HCT116 (cell line): Measurements from ENCODE around the gene PHF13. TPM values are rescaled to one million over a fixed set of nuclear protein-coding genes. Genes with fewer than 3 reads are reported as not detected.

Experiments
- ATAC-seq: fragments of 200-7000 bp; cut with Tn5 transposase; 2 replicates; pipeline ENCODE4 v1.9.1; 2020; ENCODE audit warnings: mild to moderate bottlenecking, moderate library complexity
- BruUV-seq: library from RNA; stranded (reverse); fragments of 400-500 nt; replicated peaks from 2 replicates; lab custom pipeline; 2021; lab: Mats Ljungman, UMichigan
- CTCF ChIA-PET: fragments of 300-600 bp; sonication (Branson Sonifier 250); formaldehyde crosslinking; loops from one replicate; lab custom pipeline; 2021; ENCODE audit warnings: antibody characterized with exemption; lab: Charles Lee
- POLR2A ChIA-PET: fragments of 300-600, 350-600 bp; sonication (Branson Sonifier 250); formaldehyde crosslinking; loops from one replicate; lab custom pipeline; 2021; ENCODE audit warnings: antibody characterized with exemption; lab: Charles Lee
- RAD21 ChIA-PET, 2 experiments: fragments of 300-600 bp; sonication (Branson Sonifier 250); formaldehyde crosslinking; loops; one replicate each; lab custom pipeline; 2023; ENCODE audit warnings: low total read pairs in 2 of 2; ENCODE audit not compliant: uncharacterized antibody in 2 of 2, unreplicated experiment in 2 of 2, low non-redundant PET in 1 of 2; lab: Charles Lee
- DNase-seq: peaks from one replicate; pipeline ENCODE4 v3.0.0-alpha.2; 2010; ENCODE audit warnings: low read depth, low spot score
- H2AFZ ChIP-seq: fragments of 200-600 bp; shearing (Covaris generic), sonication (generic); 2 replicates; pipeline ENCODE4 v1.6.1; 2017; ENCODE audit warnings: low read depth, mixed run types, mixed read lengths, antibody characterized with exemption, low read length; ENCODE audit not compliant: poor library complexity, severe bottlenecking
- H3K27ac ChIP-seq: 2 replicates; pipeline ENCODE4 v1.5.1; 2012; ENCODE audit warnings: low read depth, low read length
- H3K27me3 ChIP-seq: fragments of 200-600 bp; sonication (generic); 2 replicates; pipeline ENCODE4 v1.6.1; 2016; ENCODE audit warnings: mixed run types, low read length, mixed read lengths; ENCODE audit not compliant: insufficient read depth
- H3K36me3 ChIP-seq, 2 experiments: fragments of 200-500 bp in 1 of 2; fragments of 200-600 bp in 1 of 2; sonication (Bioruptor generic) in 1 of 2; sonication (generic) in 1 of 2; 2 replicates each; pipeline versions ENCODE4 v1.5.1 to v1.6.1; 2014 to 2016; ENCODE audit warnings: low read length in 2 of 2, inconsistent platforms in 1 of 2, mixed read lengths in 1 of 2, mixed run types in 1 of 2; ENCODE audit not compliant: insufficient read depth in 2 of 2, control insufficient read depth in 1 of 2
- H3K4me1 ChIP-seq, 2 experiments: fragments of 200-600 bp in 1 of 2; sonication (generic) in 1 of 2; 2 replicates each; pipeline versions ENCODE4 v1.5.1 to v1.6.1; 2012 to 2017; ENCODE audit warnings: low read length in 2 of 2, inconsistent platforms in 1 of 2, mild to moderate bottlenecking in 1 of 2, mixed read lengths in 1 of 2, mixed run types in 1 of 2, moderate library complexity in 1 of 2; ENCODE audit not compliant: insufficient read depth in 2 of 2, control insufficient read depth in 1 of 2
- H3K4me2 ChIP-seq: fragments of 200-600 bp; sonication (generic); 2 replicates; pipeline ENCODE4 v1.6.1; 2017; ENCODE audit warnings: mixed run types, low read length, mixed read lengths
- H3K4me3 ChIP-seq, 2 experiments: fragments of 200-600 bp in 1 of 2; sonication (generic) in 1 of 2; replicated peaks in 1 of 2; 2 replicates each; pipeline ENCODE4 v1.5.1; 2011 to 2016; ENCODE audit warnings: low read length in 2 of 2, control low read depth in 1 of 2, low read depth in 1 of 2, mild to moderate bottlenecking in 1 of 2, mixed read lengths in 1 of 2, mixed run types in 1 of 2
- H3K79me2 ChIP-seq: fragments of 200-600 bp; sonication (generic); 2 replicates; pipeline ENCODE4 v1.6.1; 2017; ENCODE audit warnings: mild to moderate bottlenecking, mixed run types, low read length, moderate library complexity, mixed read lengths; ENCODE audit not compliant: insufficient read depth
- H3K9ac ChIP-seq: fragments of 200-600 bp; sonication (generic); 2 replicates; pipeline ENCODE4 v1.6.1; 2016; ENCODE audit warnings: low read length, mixed read lengths
- H3K9me2 ChIP-seq: fragments of 200-600 bp; sonication (generic), shearing (Covaris generic); 2 replicates; pipeline ENCODE4 v1.6.1; 2017; ENCODE audit warnings: mixed run types, mild to moderate bottlenecking, moderate library complexity; ENCODE audit not compliant: insufficient read depth
- H3K9me3 ChIP-seq, 2 experiments: fragments of 200-500 bp in 1 of 2; fragments of 200-600 bp in 1 of 2; sonication (Bioruptor generic) in 1 of 2; sonication (generic) in 1 of 2; 2 replicates each; pipeline ENCODE4 v1.6.1; 2014 to 2017; ENCODE audit warnings: low read length in 2 of 2, mixed read lengths in 2 of 2, inconsistent platforms in 1 of 2, low read depth in 1 of 2, mild to moderate bottlenecking in 1 of 2, mixed run types in 1 of 2, moderate library complexity in 1 of 2; ENCODE audit not compliant: control insufficient read depth in 1 of 2, insufficient read depth in 1 of 2
- H4K20me1 ChIP-seq: fragments of 200-600 bp; sonication (generic), shearing (Covaris generic); 2 replicates; pipeline ENCODE4 v1.6.1; 2017; ENCODE audit warnings: mixed run types, mild to moderate bottlenecking, moderate library complexity; ENCODE audit not compliant: insufficient read depth
- ATF3 ChIP-seq: IDR thresholded peaks from 2 replicates; pipeline ENCODE4 v1.6.1; 2012
- CBX3 ChIP-seq: IDR thresholded peaks from 2 replicates; pipeline ENCODE4 v1.6.1; 2012; ENCODE audit warnings: low read depth
- CEBPB ChIP-seq: IDR thresholded peaks from 2 replicates; pipeline ENCODE4 v1.6.1; 2012; ENCODE audit warnings: low read depth
- EGR1 ChIP-seq: IDR thresholded peaks from 2 replicates; pipeline ENCODE4 v1.6.1; 2012; ENCODE audit warnings: low read depth
- ELF1 ChIP-seq: IDR thresholded peaks from 2 replicates; pipeline ENCODE4 v1.6.1; 2012; ENCODE audit warnings: low read depth, borderline replicate concordance
- EZH2 ChIP-seq: fragments of 200-600 bp; sonication (generic); IDR thresholded peaks from 2 replicates; pipeline ENCODE4 v1.6.1; 2017; ENCODE audit warnings: antibody characterized with exemption, mixed run types
- EZH2phosphoT487 ChIP-seq: fragments of 200-600 bp; IDR thresholded peaks from 2 replicates; pipeline ENCODE4 v1.6.1; 2018; ENCODE audit warnings: antibody characterized with exemption, borderline replicate concordance
- FOSL1 ChIP-seq: IDR thresholded peaks from 2 replicates; pipeline ENCODE4 v1.6.1; 2012; ENCODE audit warnings: low read depth
- JUND ChIP-seq: IDR thresholded peaks from 2 replicates; pipeline ENCODE4 v1.6.1; 2012
- POLR2A ChIP-seq: IDR thresholded peaks from 2 replicates; pipeline ENCODE4 v1.7.0; 2011; ENCODE audit warnings: borderline replicate concordance; ENCODE audit not compliant: insufficient read depth, insufficient read length; ENCODE audit errors: extremely low read depth
- SIN3A ChIP-seq: IDR thresholded peaks from 2 replicates; pipeline ENCODE4 v1.6.1; 2012; ENCODE audit warnings: low read depth
- SRF ChIP-seq: IDR thresholded peaks from 2 replicates; pipeline ENCODE4 v1.6.1; 2012; ENCODE audit warnings: low read depth
- TCF7L2 ChIP-seq: IDR thresholded peaks from 2 replicates; pipeline ENCODE4 v1.7.0; 2011; ENCODE audit warnings: borderline replicate concordance, inconsistent platforms; ENCODE audit not compliant: insufficient read depth, insufficient read length; ENCODE audit errors: extremely low read depth
- YY1 ChIP-seq: IDR thresholded peaks from 2 replicates; pipeline ENCODE4 v1.6.1; 2011; ENCODE audit warnings: low read length, low read depth, moderate library complexity, mild to moderate bottlenecking; ENCODE audit not compliant: insufficient replicate concordance; ENCODE audit errors: extremely low read depth
- ZBTB33 ChIP-seq: IDR thresholded peaks from 2 replicates; pipeline ENCODE4 v1.6.1; 2011; ENCODE audit warnings: mild to moderate bottlenecking, low read length, moderate library complexity; ENCODE audit not compliant: insufficient replicate concordance; ENCODE audit errors: extremely low read depth
- ZFX ChIP-seq: fragments of 450-650 bp; IDR thresholded peaks from 2 replicates; pipeline ENCODE4 v1.6.1; 2017
- intact Hi-C: fragments of 100-400 bp; cut with micrococcal nuclease; formaldehyde crosslinking; loops from 2 replicates; pipeline ENCODE4 v1.10.0; 2022
- total RNA-seq: library from RNA; stranded (reverse); gene quantifications from one replicate; pipeline ENCODE4 v1.2.1, GENCODE V29; 2021; ENCODE audit not compliant: unreplicated experiment
- TF ChIP-seq, protein P1 (sequence below): IDR thresholded peaks from 2 replicates; pipeline ENCODE4 v1.6.1; 2012; ENCODE audit warnings: low read depth
- TF ChIP-seq, protein P2 (sequence below), 3 experiments: fragments of 200-600 bp in 1 of 3; sonication (generic) in 1 of 3; IDR thresholded peaks in 2 of 3; conservative IDR thresholded peaks in 1 of 3; 2 replicates each; pipeline ENCODE4 v1.5.1; 2012 to 2017; ENCODE audit warnings: low read depth in 2 of 3, low read length in 2 of 3, antibody characterized with exemption in 1 of 3, borderline replicate concordance in 1 of 3, control low read depth in 1 of 3, mild to moderate bottlenecking in 1 of 3, mixed read lengths in 1 of 3, mixed run types in 1 of 3, moderate library complexity in 1 of 3; ENCODE audit not compliant: insufficient read depth in 1 of 3
- TF ChIP-seq, protein P3 (sequence below): IDR thresholded peaks from 2 replicates; pipeline ENCODE4 v1.6.1; 2012

PHF13 gene
- total RNA-seq, 1 experiment from 2014 or later = 25.8 TPM

- CTCF ChIA-PET = no interaction called here
- peak overlapping the region; percentile 86 for H3K4me2 ChIP-seq
- peaks cover 16 to 41% of the 10 kb centered on the region in 2 experiments; a peak in 3 of 4 replicates for H3K36me3 ChIP-seq
- H3K4me1 ChIP-seq = peaks cover 22 to 33% of the 10 kb centered on the region in 2 experiments
- peaks cover 14% of the 10 kb centered on the region; the same call in 1 of the 2 replicates for H4K20me1 ChIP-seq
- TF ChIP-seq CBX3 = no peak
- TF ChIP-seq, protein P1, sequence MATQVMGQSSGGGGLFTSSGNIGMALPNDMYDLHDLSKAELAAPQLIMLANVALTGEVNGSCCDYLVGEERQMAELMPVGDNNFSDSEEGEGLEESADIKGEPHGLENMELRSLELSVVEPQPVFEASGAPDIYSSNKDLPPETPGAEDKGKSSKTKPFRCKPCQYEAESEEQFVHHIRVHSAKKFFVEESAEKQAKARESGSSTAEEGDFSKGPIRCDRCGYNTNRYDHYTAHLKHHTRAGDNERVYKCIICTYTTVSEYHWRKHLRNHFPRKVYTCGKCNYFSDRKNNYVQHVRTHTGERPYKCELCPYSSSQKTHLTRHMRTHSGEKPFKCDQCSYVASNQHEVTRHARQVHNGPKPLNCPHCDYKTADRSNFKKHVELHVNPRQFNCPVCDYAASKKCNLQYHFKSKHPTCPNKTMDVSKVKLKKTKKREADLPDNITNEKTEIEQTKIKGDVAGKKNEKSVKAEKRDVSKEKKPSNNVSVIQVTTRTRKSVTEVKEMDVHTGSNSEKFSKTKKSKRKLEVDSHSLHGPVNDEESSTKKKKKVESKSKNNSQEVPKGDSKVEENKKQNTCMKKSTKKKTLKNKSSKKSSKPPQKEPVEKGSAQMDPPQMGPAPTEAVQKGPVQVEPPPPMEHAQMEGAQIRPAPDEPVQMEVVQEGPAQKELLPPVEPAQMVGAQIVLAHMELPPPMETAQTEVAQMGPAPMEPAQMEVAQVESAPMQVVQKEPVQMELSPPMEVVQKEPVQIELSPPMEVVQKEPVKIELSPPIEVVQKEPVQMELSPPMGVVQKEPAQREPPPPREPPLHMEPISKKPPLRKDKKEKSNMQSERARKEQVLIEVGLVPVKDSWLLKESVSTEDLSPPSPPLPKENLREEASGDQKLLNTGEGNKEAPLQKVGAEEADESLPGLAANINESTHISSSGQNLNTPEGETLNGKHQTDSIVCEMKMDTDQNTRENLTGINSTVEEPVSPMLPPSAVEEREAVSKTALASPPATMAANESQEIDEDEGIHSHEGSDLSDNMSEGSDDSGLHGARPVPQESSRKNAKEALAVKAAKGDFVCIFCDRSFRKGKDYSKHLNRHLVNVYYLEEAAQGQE = no peak
- TF ChIP-seq FOSL1 = no peak
- no peak for TF ChIP-seq SIN3A
- no peak for TF ChIP-seq EGR1
- TF ChIP-seq EZH2phosphoT487 = no peak
- no peak for TF ChIP-seq ZBTB33
- no peak for TF ChIP-seq CEBPB
- TF ChIP-seq SRF = no peak
- TF ChIP-seq, protein P2, sequence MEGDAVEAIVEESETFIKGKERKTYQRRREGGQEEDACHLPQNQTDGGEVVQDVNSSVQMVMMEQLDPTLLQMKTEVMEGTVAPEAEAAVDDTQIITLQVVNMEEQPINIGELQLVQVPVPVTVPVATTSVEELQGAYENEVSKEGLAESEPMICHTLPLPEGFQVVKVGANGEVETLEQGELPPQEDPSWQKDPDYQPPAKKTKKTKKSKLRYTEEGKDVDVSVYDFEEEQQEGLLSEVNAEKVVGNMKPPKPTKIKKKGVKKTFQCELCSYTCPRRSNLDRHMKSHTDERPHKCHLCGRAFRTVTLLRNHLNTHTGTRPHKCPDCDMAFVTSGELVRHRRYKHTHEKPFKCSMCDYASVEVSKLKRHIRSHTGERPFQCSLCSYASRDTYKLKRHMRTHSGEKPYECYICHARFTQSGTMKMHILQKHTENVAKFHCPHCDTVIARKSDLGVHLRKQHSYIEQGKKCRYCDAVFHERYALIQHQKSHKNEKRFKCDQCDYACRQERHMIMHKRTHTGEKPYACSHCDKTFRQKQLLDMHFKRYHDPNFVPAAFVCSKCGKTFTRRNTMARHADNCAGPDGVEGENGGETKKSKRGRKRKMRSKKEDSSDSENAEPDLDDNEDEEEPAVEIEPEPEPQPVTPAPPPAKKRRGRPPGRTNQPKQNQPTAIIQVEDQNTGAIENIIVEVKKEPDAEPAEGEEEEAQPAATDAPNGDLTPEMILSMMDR (IDR thresholded peaks at IDR 0.05 in 2 of 3, conservative IDR thresholded peaks at IDR 0.05 in 1 of 3; ENCODE audit: borderline replicate concordance in 1 of 3, insufficient read depth in 1 of 3, low read depth in 2 of 3, low read length in 2 of 3) = no peak
- TF ChIP-seq JUND = no peak
- TF ChIP-seq POLR2A = no peak
- TF ChIP-seq YY1 = no peak
- no peak for TF ChIP-seq ATF3
- no peak for TF ChIP-seq ZFX
- no peak for TF ChIP-seq TCF7L2
- no peak for TF ChIP-seq ELF1
- TF ChIP-seq, protein P3, sequence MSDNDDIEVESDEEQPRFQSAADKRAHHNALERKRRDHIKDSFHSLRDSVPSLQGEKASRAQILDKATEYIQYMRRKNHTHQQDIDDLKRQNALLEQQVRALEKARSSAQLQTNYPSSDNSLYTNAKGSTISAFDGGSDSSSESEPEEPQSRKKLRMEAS = no peak
- TF ChIP-seq EZH2 = no peak
- intact Hi-C loops = no loop called here
- H3K9me2 ChIP-seq = no peaks in the 10 kb centered on the region
- TSS peak; percentile 48 for BruUV-seq
- H3K9me3 ChIP-seq = no peaks in the 10 kb centered on the region
- H3K4me3 ChIP-seq = peak overlapping the region; percentile 87 to 96
- no peaks in the 10 kb centered on the region for H3K27me3 ChIP-seq
- RAD21 ChIA-PET = interaction anchor here in 1 of 2 experiments (0.6 kb wide), 1 partner anchor 15 kb away, joined by 7 read pairs; no protein-coding TSS in a partner anchor
- peak overlapping the region; percentile 85 for H3K9ac ChIP-seq
- H2AFZ ChIP-seq = no peak overlapping the region
- POLR2A ChIA-PET = interaction anchor here (1.0 kb wide), 1 partner anchor 21 kb away, joined by 3 read pairs; the partner anchor contains the start of gene ZBTB48
- peaks cover 71% of the 10 kb centered on the region for H3K79me2 ChIP-seq
- DNase-seq (no peak), ATAC-seq (no peak)
- H3K27ac ChIP-seq = peak overlapping the region; percentile 95
Measured at GRCh38 chr1:6600410-6601048, 13.0 kb upstream of the PHF13 start.
